Activated CD8-positive, alpha-beta T cell treated with anti-CD3 and anti-CD28 coated beads for 36 hours (primary cell): ENCODE measurements around the gene HTATSF1. TPM values are rescaled to one million over a fixed set of nuclear protein-coding genes. Genes with fewer than 3 reads are reported as not detected.
A peak's percentile ranks its signal among the peaks of the same experiment; 100 is the strongest.

Source experiments
- ATAC-seq: fragments of 200-7000 bp; cut with Tn5 transposase; one replicate; pipeline ENCODE4 v1.10.0; 2021; ENCODE audit warnings: mild to moderate bottlenecking, moderate library complexity
- CTCF ChIA-PET: fragments of 350-600 bp; sonication (Branson Sonifier 250); formaldehyde crosslinking; loops from one replicate; lab custom pipeline; 2021; ENCODE audit warnings: antibody characterized with exemption; lab: Charles Lee
- POLR2A ChIA-PET: fragments of 350-600 bp; sonication (Branson Sonifier 250); formaldehyde crosslinking; loops from one replicate; lab custom pipeline; 2021; ENCODE audit warnings: antibody characterized with exemption; lab: Charles Lee
- DNase-seq: peaks from one replicate; pipeline ENCODE4 v3.0.0-alpha.2; 2020
- H3K27ac Mint-ChIP-seq: one replicate; pipeline ENCODE4 v1.8.0; 2021; ENCODE audit warnings: mild to moderate bottlenecking, mixed read lengths
- H3K27me3 Mint-ChIP-seq: one replicate; pipeline ENCODE4 v1.8.0; 2021; ENCODE audit warnings: mixed read lengths
- H3K36me3 Mint-ChIP-seq: one replicate; pipeline ENCODE4 v1.8.0; 2021; ENCODE audit warnings: low read depth, mixed read lengths
- H3K4me1 Mint-ChIP-seq: one replicate; pipeline ENCODE4 v1.8.0; 2021; ENCODE audit warnings: low read depth, mixed read lengths
- H3K4me3 Mint-ChIP-seq: one replicate; pipeline ENCODE4 v1.8.0; 2021; ENCODE audit warnings: mild to moderate bottlenecking, moderate library complexity, mixed read lengths
- H3K9me3 Mint-ChIP-seq: one replicate; pipeline ENCODE4 v1.8.0; 2021; ENCODE audit warnings: mixed read lengths
- CTCF ChIP-seq: fragments of 200-600 bp; IDR thresholded peaks from one replicate; pipeline ENCODE4 v1.8.0; 2022; ENCODE audit warnings: antibody characterized with exemption, mild to moderate bottlenecking
- intact Hi-C: fragments of 100-400 bp; cut with micrococcal nuclease; formaldehyde crosslinking; loops from one replicate; pipeline ENCODE4 v1.10.0; 2022
- microRNA-seq: library from miRNA; unstranded; fragments of <30 nt; microRNA quantifications from one replicate; pipeline ENCODE4 v1.2.0, GENCODE V29; 2022; ENCODE audit warnings: borderline microRNAs expressed, borderline replicate concordance
- total RNA-seq, 2 experiments: library from RNA; stranded (reverse); gene quantifications; one replicate each; pipeline ENCODE4 v1.2.3, GENCODE V29; 2021

HTATSF1 gene
- total RNA-seq, 2 experiments from 2014 or later, result 33.0 to 35.4 TPM

- intact Hi-C loops, result no loop called here
- Mint-ChIP-seq H3K4me1 (peaks cover 35% of the 10 kb centered on the region), H3K4me3 (no peak overlapping the region), H3K27me3 (no peaks in the 10 kb centered on the region), H3K36me3 (no peaks in the 10 kb centered on the region), H3K9me3 (no peaks in the 10 kb centered on the region), H3K27ac (no peak overlapping the region)
- DNase-seq (peak; percentile 6), ATAC-seq (no peak)
- ChIA-PET POLR2A (no interaction called here), CTCF (interaction anchor here (1.4 kb wide), 1 partner anchor 13 kb away, joined by 3 read pairs; no protein-coding TSS in a partner anchor)
- TF ChIP-seq CTCF, result no peak
Observed at GRCh38 chrX:136542281-136542680, 44.9 kb downstream of the HTATSF1 start.

- Mint-ChIP-seq H3K36me3 (no peaks in the 10 kb centered on the region), H3K27me3 (no peaks in the 10 kb centered on the region), H3K4me3 (no peak overlapping the region), H3K27ac (peak overlapping the region; percentile 66), H3K9me3 (no peaks in the 10 kb centered on the region), H3K4me1 (peaks cover 38% of the 10 kb centered on the region)
- DNase-seq, result peak; percentile 43
- TF ChIP-seq CTCF, result no peak
- ChIA-PET POLR2A (no interaction called here), CTCF (no interaction called here)
- intact Hi-C loops, result no loop called here
- ATAC-seq, result peak; percentile 86
Observed at GRCh38 chrX:136546371-136546781, 49.0 kb downstream of the HTATSF1 start.

GRCh38 chrX:136549226-136549625 lies 51.8 kb downstream of the HTATSF1 start:
- no peak overlapping the region for H3K27ac Mint-ChIP-seq
- TF ChIP-seq CTCF, result no peak
- H3K27me3 Mint-ChIP-seq, result no peaks in the 10 kb centered on the region
- CTCF ChIA-PET, result interaction anchor here (1.4 kb wide), 1 partner anchor 10 kb away, joined by 4 read pairs; no protein-coding TSS in a partner anchor
- DNase-seq (no peak), ATAC-seq (no peak)
- POLR2A ChIA-PET, result no interaction called here
- intact Hi-C loops, result no loop called here
- H3K9me3 Mint-ChIP-seq, result no peaks in the 10 kb centered on the region
- H3K36me3 Mint-ChIP-seq, result no peaks in the 10 kb centered on the region
- no peak overlapping the region for H3K4me3 Mint-ChIP-seq
- H3K4me1 Mint-ChIP-seq, result peaks cover 28% of the 10 kb centered on the region

- ChIA-PET POLR2A (no interaction called here), CTCF (no interaction called here)
- Mint-ChIP-seq H3K27ac (no peak overlapping the region), H3K9me3 (no peaks in the 10 kb centered on the region), H3K27me3 (no peaks in the 10 kb centered on the region), H3K4me3 (no peak overlapping the region), H3K4me1 (peaks cover 10% of the 10 kb centered on the region), H3K36me3 (no peaks in the 10 kb centered on the region)
- ATAC-seq, result no peak
- TF ChIP-seq CTCF, result no peak
- DNase-seq, result no peak
- intact Hi-C loops, result no loop called here
Observed at GRCh38 chrX:136551410-136551809, 54.0 kb downstream of the HTATSF1 start.

- Mint-ChIP-seq H3K36me3 (no peaks in the 10 kb centered on the region), H3K4me1 (no peaks in the 10 kb centered on the region), H3K4me3 (no peak overlapping the region), H3K27ac (no peak overlapping the region), H3K27me3 (no peaks in the 10 kb centered on the region), H3K9me3 (no peaks in the 10 kb centered on the region)
- no peak for ATAC-seq
- POLR2A ChIA-PET, result no interaction called here
- no peak for DNase-seq
- intact Hi-C loops, result no loop called here
- CTCF ChIA-PET, result interaction anchor here (0.8 to 1.0 kb wide), 2 partner anchors 14 to 24 kb away, joined by 3 read pairs; partner anchors contain the start of gene VGLL1
- TF ChIP-seq CTCF, result no peak
Observed at GRCh38 chrX:136555694-136556093, 58.3 kb downstream of the HTATSF1 start.

Small RNA genes within 50 kb of the gene (microRNA-seq; reads per million reads assigned to microRNA genes)
- gene MIR934, result not detected

Other genes starting within 250 kb of the HTATSF1 start
- gene MAP7D3, start 246.2 kb upstream of the HTATSF1 start, total RNA-seq, result 10 to 100 TPM; 13.4 to 14.2 TPM
- gene ADGRG4, start 196.6 kb upstream of the HTATSF1 start, total RNA-seq, result not detected
- not detected for gene BRS3, start 9.6 kb upstream of the HTATSF1 start, total RNA-seq
- gene VGLL1, start 34.6 kb downstream of the HTATSF1 start, total RNA-seq, result not detected
- gene CD40LG, start 150.6 kb downstream of the HTATSF1 start, total RNA-seq, result 1 to 10 TPM; 2.6 to 3.1 TPM